Measurements from ENCODE around the gene ASB16. TPM values are rescaled to one million over a fixed set of nuclear protein-coding genes. Genes with fewer than 3 reads are reported as not detected.

ASB16 gene
- total RNA-seq, 2 donors from 2014 or later: 2.3 to 3.9 TPM

DNA sequence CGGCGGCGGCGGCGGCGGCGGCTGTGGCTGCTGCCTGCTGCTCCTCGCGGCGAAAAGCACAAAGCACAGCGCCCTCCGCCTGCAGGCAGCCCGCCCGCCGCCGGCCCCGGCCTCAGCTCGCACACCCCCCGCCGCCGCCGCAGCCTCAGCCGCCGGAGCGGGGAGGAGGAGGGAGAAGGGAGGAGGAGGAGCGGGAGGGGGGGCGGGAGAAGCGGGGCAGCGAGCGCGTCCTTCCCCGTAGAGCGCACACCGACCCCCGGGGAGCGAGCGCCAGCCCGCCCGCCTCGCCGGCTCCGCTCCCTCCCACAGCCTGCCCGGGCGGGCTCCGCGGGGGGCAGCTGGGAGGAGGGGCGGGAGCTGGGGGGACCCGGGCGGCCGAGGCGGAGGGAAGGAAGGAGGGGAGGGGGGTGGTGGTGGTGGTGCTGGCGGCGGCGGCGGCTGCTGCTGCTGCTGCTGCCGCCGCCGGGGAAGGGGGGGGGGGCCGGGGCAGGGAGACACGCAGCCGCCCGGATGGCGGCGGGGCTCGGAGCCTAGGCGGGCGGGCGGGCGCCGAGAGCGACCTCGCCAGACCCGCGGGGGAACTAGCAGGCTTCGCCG is 49.2 kb downstream of the ASB16 start, which contains the start of gene UBTF:
Gene UBTF, minus strand, starts transcription at position 60 of the 597 bp plus-strand sequence. CDS start 1,446 bp downstream, outside the sequence.
- Histone ChIP-seq H3K27ac (peak within 1 kb of the TSS; percentile 95 to 96), H3K36me3 (peaks cover 14% of the 10 kb centered on the region), H3K9me3 (no peaks in the 10 kb centered on the region), H3K4me1 (ENCODE audit: control insufficient read depth in 1 of 2, low read depth in 2 of 2) (peaks cover 26 to 38% of the 10 kb centered on the region in 2 donors), H3K27me3 (replicated peaks; ENCODE audit: insufficient read depth) (no peaks in the 10 kb centered on the region), H3K4me3 (peak within 1 kb of the TSS; percentile 89)
- ATAC-seq (ENCODE audit: insufficient number of reproducible peaks, low FRiP score, low read depth) (peak; percentile 1), DNase-seq (ENCODE audit: low spot score) (no peak)
- no peak for TF ChIP-seq CTCF (IDR thresholded peaks at IDR 0.05)

- no peaks in the 10 kb centered on the region for H3K9me3 ChIP-seq
- no peaks in the 10 kb centered on the region for H3K27me3 ChIP-seq (replicated peaks; ENCODE audit: insufficient read depth)
- H3K36me3 ChIP-seq: peaks cover 7% of the 10 kb centered on the region
- peak overlapping the region; percentile 95 to 96 for H3K27ac ChIP-seq
- H3K4me3 ChIP-seq: peak overlapping the region; percentile 89
- no peak for ATAC-seq (ENCODE audit: insufficient number of reproducible peaks, low FRiP score, low read depth)
- peaks cover 26 to 41% of the 10 kb centered on the region in 2 donors for H3K4me1 ChIP-seq (ENCODE audit: control insufficient read depth in 1 of 2, low read depth in 2 of 2)
- no peak for DNase-seq (ENCODE audit: low spot score)
- no peak for TF ChIP-seq CTCF (IDR thresholded peaks at IDR 0.05)
Observed at GRCh38 chr17:44220213-44221083, 49.9 kb downstream of the ASB16 start.

GRCh38 chr17:44221084-44221861 is 50.8 kb downstream of the ASB16 start:
- TF ChIP-seq CTCF (IDR thresholded peaks at IDR 0.05): no peak
- ATAC-seq (ENCODE audit: insufficient number of reproducible peaks, low FRiP score, low read depth) (no peak), DNase-seq (ENCODE audit: low spot score) (no peak)
- Histone ChIP-seq H3K4me3 (peak overlapping the region; percentile 89), H3K4me1 (ENCODE audit: control insufficient read depth in 1 of 2, low read depth in 2 of 2) (peaks cover 26 to 41% of the 10 kb centered on the region in 2 donors), H3K27ac (peak overlapping the region; percentile 95 to 96), H3K36me3 (no peaks in the 10 kb centered on the region), H3K9me3 (no peaks in the 10 kb centered on the region), H3K27me3 (replicated peaks; ENCODE audit: insufficient read depth) (no peaks in the 10 kb centered on the region)

GRCh38 chr17:44221862-44222111 is 51.3 kb downstream of the ASB16 start:
- H3K4me1 ChIP-seq (ENCODE audit: control insufficient read depth in 1 of 2, low read depth in 2 of 2): peaks cover 26 to 40% of the 10 kb centered on the region in 2 donors
- DNase-seq (ENCODE audit: low spot score) (no peak), ATAC-seq (ENCODE audit: insufficient number of reproducible peaks, low FRiP score, low read depth) (no peak)
- no peak for TF ChIP-seq CTCF (IDR thresholded peaks at IDR 0.05)
- peak overlapping the region; percentile 95 to 96 for H3K27ac ChIP-seq
- H3K27me3 ChIP-seq (replicated peaks; ENCODE audit: insufficient read depth): no peaks in the 10 kb centered on the region
- peak overlapping the region; percentile 89 for H3K4me3 ChIP-seq
- H3K9me3 ChIP-seq: no peaks in the 10 kb centered on the region
- H3K36me3 ChIP-seq: no peaks in the 10 kb centered on the region
